H4 (cell line): ENCODE results near the gene SLCO2A1. TPM values are rescaled to one million over a fixed set of nuclear protein-coding genes. Genes with fewer than 3 reads are reported as not detected.
A peak's percentile ranks its signal among the peaks of the same experiment; 100 is the strongest.

Source experiments
- DNase-seq: peaks from one replicate; pipeline ENCODE4 v3.0.0-alpha.2; 2015; ENCODE audit warnings: low spot score
- total RNA-seq: library from RNA; depleted of rRNA; stranded (reverse); fragments of >200 nt; shearing (Covaris generic); gene quantifications from 2 replicates; pipeline ENCODE4 v1.2.3, GENCODE V29; 2014

SLCO2A1 gene
- total RNA-seq, 1 experiment from 2014 or later, result 0.06 TPM

DNA sequence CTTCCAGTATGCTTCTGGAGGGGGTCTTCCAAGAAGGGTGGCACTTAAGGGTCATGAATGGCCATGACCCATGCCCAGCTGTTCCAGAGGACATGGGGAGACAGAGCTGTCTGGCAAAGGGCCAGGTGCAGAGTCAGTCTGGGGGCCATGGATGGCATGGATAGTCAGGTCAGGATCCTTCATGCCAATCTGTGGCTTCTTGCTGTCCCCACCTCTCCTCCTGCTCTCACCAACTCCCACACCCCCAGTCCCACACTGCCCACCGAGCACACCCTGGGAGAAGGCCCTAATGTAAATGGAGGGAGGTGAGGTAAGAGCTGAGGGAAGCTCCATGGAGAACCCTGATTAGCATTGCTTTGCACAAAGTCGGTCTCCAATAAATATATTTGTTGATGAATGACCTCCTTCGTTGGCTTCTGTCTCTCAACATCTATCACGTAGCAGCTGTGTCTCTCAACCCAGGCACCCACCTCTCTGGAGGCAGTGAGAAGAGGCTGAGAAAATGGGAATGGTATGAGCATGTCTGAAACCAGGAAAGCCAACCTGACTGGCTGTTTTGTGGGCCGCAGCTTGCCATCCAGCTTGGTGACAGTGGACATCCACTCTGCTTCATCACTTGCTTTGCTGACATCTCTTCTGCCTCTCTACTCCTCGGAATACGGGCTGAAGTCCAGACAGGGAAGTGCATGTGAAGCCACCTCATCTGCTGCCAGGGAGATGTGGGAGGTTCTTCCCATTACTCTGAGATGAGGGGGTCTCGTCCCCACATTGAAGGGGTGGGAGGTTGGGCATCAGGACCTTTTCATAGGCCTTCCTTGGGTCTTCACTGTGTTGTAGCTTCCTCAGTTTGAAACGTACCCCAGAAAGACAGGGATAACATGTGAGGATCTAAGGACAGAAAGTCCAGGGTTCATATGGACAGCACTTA lies 96.4 kb downstream of the SLCO2A1 start:
- DNase-seq, result peak; percentile 4

DNA sequence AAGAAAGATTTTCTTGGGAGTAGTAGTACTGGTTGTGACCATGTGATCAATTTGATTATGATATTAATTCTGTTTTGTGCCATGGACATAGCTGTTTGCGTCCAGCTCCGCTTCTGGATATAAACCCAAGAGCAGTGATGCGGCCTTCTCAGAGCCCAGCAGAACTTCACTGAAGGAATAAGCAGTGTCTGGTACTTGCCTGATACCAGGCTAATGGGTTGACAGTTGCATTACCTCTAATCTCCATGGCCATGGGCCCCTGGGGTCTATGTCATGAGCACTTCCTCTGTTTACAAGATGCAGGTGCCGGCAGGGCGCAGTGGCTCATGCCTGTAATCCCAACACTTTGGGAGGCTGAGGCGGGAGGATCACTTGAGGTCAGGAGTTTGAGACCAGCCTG lies 97.7 kb downstream of the SLCO2A1 start:
- no peak for DNase-seq

DNA sequence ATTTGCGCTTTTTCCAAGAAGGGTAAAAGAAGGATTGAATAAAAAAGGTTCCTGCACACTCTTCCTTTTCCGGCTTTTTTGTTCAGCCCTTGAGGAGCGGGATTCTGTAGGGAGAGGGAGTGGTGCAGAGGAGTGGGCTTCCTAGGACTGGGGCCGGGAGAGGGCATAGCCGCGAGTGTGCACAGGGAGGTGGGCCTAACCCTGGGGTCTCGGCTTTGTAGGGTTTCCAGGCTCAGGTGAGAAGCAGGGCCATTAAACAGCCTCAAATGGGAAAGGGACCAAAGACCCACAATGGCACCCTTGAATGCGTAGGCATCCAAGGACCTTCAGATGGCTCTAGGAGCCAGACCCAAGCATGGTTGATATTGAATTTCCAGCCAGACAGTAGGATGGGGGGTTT lies 98.6 kb downstream of the SLCO2A1 start:
- DNase-seq, result no peak

DNA sequence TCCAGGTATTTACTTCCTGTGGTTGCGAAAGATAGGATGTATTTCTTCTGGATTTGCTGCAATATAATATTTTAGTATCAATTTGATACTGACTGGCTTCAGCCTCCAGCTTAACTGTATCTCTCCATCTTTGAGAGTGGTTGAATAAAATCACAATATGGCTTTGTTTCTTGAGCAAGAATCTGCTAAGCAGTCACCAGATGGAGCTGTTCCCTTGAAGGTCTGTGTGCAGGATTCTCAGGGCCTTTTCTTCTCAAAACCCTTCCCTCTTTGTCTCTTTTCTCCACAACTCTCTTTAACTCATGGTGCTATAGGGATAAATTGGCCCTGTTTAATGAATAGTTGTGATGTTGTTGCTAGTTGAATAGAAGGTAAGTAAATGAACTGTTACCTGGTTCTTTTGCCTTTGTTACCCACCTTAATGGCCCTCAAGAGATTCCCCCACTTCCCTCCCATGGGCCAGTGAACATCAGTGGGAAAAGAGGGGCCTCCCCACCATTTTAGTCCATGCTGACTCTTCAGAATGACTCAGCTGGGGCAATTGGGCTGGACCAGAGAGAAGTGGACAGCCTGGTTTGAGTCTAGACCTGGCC lies 99.3 kb downstream of the SLCO2A1 start:
- peak; percentile 73 for DNase-seq

DNA sequence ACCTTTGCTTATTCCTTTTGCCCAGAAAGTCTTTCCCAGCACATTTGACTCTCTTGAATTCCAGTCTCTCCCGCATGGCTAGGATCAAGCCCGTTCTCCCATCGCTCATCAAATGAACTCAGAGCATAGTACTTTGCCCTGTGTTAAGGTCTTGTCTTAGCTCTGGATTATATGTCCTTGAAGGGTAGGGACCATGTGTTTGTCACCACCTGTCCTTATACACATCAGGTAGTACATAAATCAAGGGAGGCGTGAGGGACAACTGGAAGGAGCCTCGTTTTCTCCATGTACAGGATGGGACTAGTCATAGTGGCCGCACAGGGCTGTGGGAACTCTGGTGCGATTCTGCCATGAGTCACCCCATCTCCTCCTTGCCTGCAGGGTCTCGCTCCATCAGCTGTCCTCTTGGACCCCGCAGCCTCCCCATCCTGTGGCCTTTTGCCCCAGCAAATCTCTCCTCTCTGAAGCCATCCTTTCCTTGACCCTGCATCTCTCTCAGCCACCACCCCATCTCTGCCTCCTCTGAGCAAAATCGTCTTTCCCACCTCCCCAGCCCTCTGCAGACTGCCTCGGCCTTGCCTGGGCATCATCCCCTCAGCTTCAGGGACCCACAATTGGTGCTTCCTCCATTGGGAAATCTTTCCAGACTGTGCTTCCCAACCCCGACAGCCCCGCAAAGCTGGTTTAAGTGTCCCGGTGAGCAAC lies 100.7 kb downstream of the SLCO2A1 start:
- DNase-seq, result no peak

DNA sequence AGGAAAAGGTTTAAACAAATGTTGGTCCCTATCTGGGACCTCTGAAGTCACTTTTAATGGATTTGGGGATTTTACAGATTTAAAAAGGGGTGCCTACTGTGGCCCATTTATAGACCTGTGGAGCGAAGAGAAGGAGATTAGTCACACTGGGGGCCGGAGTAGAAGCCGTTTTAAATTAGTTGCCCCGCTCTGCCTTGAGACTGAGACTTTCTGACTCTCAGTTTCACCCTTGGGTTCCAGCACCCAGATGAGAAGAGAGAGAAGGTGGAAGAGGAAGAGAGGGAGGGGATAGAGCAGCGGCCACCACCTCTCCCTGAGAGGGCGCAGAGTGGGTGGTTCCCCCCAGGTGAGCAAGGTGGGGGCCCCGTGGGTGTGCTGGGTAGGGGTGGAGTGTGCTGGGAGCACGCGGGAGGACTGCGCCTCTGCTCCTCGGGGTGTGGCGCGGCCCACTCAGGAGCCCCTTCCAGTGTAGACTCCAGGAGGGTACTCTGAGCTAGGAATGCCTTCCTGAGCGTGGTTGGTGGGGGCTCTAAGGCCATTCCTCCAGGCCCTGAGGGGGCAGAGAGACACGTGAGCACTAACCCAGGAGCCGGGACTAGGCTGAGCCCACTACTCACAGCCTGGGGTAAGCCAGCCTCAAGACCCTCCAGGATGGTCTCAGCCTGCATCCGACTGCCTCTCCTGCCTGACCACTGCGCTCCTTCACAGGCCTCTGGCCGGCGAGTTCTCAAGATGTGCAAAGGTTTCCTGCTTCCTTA lies 101.4 kb downstream of the SLCO2A1 start:
- DNase-seq, result no peak

DNA sequence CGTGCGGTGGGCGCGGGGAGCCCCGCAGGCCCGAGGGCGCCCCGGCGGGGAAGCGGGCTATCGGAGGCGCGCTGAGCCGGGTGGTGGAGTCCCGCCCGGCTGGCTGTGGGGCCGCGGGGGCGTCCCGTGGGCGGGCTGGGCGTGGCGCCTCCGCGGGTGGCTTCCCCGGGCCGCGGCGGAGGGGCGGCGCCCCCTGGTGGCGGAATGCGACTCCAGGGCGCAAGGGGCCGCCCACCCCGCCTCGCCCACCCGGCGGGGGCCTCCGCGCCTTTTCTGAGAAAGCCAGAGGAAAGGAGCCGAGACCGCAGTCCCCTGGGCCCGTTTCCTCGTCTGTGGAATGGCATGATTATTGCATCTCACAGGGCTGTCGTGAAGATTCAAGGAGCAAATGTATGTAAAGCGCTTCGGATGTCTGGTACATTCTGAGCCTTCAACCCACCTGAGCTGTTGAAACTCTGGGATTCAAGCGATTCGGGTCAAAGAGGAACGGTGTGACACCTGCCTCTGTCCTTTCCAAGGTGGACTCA lies 102.1 kb downstream of the SLCO2A1 start:
- DNase-seq, result no peak

DNA sequence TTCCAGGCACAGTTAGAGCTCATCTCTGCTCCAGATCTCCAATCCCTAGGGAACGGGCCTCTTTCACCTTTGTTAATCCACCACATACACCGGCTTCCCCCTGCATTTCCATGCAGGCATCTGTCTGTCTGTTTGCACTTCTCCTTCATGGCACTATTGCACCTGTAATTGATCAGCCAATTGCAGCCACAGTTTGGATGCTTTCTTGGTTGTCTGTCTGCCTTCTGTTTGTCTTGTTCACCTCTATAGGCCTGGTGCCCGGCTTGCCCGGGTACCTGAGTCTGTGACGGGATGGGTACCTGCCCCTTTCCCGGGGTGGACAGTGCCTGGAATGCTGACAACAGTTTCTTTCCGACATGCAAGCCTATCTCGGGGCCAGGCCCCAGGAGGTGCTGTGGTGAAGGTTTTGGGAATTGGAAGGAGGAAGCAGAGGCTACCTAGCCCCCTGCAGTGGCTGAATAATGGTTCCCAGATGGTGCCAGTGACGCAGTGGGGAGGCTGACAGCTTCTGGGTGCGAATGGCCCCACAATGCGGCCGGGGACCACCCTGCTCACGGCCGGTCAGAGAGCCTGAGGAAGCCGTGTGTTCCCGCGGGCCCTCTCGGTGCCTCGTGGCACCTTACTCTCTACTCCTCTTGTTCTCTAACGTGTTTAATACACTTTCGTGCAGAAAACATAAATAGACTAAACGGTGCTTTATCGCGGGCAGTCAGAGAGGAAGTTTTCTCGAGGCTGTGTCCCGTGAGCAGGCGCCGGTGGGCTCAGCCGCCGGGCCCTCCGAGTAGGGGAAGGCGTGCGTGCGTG lies 102.8 kb downstream of the SLCO2A1 start:
- no peak for DNase-seq

DNA sequence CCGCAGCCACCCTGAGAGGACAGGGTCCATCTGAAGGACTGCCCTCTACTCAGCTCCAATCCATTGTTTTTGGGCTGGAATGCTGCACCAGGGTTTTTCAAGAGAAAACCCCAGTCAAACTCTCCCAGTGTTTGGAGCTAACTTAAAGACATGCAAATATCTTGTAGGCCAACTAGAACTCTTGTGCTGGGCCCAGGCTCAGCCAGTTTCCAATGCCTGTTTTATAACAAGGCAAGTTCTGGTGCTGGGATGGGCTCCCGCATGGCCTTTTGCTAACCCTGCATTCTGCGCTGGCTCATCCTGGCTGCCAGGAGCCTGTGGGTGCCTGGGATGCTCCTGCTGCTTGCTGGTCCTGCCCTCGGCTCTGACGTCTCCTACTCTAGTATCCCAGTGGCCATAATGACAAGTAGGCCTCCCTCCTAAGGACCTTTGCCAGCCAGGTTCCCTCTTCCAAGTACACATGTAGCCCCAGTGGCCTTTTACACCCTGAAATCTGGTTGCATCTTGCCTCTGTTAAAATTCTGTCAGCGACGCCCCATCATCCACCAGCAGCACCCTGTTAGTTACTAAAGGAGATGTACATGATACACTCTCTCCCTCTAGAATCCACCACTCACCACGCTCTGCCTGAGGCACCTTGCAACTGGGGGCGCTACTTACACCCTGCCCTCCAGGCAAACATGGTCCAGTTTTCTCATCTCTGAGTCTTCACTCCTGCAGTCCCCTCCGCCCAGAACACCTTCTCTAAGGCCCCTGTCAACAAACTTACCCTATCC lies 103.6 kb downstream of the SLCO2A1 start:
- no peak for DNase-seq

DNA sequence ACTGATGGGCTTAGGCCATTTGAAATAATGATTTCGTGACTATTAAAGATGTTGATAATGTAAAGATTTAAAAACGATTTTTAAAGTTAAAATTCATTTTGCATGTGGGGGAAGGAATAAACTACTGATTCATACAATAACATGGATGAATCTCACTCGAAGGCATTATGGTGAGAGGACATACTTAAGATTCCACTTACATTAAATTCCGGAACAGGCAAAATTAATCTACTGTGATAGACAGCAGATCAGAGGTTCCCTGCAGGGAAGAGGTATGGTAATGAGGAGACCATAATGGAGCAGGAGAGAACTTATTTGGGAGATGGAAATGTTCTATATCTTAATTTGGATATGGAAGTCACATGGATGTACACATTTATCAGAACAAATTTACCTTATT lies 105.7 kb downstream of the SLCO2A1 start:
- DNase-seq, result no peak

DNA sequence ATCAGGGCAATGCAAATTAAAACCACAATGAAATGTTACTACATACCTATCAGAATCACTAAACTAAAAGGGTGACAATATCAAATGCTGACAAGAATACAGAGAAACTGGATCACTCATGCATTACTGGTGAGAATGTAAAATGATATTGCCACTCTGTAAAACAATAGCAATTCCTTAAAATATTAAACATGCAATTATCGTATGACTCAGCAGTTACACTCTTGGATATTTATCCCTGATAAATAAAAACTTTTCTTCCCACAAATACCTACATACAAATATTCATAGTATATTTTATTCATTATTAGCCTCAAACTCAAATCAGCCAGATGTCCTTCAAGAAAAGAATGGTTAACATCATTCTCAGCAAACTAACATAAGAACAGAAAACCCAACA lies 108.1 kb downstream of the SLCO2A1 start:
- DNase-seq, result no peak

DNA sequence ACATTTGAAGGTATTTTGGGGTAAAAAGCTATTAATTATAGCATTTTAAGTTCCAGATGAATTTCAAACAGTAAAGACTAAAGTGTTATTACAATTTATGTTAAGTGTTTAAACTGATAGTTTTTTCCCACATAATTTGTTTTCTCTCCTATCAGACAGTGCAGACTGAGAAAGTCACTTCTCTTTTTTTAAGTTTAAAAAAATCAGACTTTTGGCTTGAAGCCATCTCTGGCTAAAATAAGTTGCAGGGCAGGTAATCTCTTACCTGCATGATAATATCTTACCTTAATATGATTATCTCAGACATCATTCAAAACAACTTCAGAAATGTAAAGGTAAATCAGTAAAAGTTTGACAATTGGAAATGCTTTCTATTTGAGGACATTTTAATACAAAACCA lies 112.6 kb downstream of the SLCO2A1 start:
- no peak for DNase-seq

DNA sequence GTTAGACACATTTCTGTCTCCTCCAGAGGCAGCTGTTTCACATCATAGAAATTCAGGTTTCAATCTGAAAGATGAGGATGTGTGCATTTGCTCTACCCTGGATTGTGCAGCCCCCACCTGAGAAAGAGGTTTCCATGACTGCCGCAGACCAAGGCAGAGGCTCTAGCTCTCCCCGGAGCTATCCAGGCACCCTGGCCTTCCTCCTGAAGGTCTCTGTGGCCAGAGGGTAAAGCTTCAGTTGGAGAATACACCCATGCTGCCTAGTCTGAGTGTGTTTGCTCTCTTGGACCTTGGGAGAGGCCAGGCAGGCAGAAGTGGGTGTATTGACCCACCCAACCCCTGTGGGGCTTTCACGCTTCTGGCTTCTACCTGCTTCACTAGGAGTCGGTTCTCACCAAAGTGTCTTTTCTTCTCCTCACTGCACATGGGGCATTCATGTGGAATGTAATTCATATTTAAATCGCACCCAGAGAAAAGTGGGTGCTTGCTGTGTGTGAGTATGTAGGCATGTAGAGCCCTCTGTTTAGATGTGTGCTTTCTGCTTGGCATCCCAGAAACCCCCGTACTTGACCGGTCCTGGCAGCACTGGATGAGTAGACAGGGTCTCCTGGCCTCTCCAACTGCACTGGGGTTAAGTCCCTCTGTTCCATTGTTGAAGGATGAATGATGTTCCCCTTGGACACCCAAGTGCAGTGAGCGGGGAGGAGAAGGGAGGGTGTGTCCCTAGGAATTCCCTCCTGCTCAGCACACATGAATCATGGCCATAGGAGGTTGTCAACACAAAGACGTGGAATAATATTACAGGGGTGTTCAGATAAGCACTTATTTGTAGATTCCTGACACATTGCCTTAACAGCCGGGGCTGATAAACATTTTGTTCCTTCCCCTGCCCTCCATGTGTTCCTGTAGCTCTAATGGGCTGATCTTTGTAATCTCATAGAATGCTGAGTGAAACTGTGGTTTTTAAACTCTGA lies 113.8 kb downstream of the SLCO2A1 start:
- DNase-seq, result no peak

DNA sequence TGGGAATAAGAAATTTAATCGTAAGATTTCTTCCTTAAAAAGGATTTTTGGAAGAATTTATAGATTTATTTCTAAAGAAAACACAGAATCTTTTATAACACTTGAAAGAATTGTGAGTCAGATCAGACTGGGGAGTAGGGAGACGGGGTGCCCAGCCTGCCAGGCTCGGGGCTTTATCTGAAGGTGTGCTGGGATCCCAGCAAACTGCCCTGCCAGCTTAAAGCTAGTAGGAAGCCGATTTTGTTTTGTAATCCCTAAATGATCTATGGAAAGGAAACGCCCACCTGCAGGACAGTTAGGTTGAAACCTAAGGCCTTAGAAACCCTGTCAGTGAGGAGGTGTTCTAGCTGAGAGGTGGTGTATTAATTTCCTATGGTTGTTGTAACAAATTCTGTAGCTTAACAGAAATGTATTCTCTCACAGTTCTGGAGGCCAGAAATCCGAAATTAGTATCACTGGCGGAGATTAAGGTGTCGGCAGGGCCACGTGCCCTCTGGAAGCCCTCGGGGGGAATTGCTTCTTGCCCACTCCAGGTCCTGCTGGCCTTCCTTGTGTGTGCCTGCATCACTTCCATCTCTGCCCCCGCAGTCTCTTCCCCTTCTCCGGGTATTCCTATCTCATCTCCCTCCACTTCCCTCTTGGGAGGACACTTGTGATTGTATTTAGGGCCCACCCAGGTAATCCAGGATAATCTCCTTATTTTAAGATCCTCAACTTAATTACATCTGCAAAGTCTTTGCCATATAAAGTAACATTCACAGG lies 114.7 kb downstream of the SLCO2A1 start:
- no peak for DNase-seq

DNA sequence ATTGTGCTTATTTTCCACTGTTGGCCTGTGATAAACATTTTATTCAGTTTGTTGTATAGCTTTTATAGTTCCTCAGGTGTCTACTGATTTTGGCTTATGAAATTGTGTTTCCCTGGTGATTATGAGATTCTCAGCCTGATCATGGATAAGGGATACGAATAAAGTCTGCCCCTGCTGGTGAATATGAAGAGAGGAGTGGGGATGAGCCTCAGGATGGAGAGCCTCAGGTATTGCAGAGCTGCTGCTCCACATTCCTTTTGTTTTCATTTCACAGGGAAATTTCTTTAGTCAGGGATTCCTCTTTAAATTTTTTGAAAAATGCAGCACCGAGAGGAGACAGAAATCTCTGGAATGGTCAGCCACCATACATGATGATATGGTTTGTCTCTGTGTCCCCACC lies 119.3 kb downstream of the SLCO2A1 start:
- no peak for DNase-seq

DNA sequence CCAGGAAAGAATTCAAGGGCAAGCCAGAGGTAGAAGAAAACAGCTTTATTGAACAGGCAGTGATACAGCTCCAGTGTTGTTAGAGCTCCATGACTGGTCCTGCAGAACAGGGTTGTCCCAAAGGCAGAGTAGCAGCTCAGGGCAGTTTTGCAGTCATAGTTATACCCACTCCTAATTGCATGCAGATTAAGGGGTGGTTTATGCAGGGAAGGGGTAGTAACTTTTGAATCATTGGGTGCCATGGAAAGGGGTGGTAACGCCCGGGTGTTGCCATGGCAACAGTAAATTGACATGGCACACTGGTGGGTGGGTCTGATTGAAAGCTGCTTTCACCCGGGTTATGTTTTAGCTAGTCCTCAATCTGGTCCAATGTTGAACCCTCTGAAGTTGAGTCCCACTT lies 124.3 kb downstream of the SLCO2A1 start:
- no peak for DNase-seq

DNA sequence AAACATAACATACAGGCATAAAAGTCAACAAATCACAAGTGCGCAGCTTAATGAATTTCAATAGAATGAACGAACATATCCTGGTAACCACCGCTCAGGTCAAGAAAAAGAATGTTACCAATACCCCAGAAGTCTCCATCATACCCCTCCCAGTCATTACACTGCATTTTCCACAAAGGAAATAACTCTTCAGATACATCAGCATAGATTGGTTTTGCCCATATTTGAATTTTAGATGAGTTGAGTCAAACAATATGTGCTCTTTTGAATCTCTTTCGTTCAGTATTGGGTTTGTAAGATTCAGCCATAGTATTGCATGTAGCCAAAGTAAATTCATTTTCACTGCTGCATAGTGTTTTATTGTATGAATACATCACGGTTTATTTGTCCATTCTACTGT lies 127.9 kb downstream of the SLCO2A1 start:
- no peak for DNase-seq

DNA sequence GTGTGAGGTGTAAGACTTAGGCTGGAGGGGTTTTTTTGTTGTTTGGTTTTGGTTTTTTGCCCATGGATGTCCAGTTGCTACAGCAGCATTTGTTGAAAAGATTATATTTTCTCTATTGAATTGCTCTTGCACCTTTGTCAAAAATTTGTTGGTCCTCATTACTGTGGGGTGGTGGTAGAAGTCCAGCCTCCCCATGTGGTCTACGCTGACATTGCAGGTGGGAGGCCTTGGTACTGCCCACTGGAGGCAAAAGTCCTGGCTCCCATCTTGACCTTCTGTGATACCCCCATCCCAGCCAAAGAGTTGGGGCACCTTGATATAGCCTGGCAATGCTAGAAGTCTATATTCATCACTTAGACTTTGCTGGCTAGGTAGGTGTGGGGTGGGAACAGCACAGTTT lies 128.6 kb downstream of the SLCO2A1 start:
- no peak for DNase-seq
